Muscle of back (tissue), 11 donors: Measurements from ENCODE around the gene PLEKHM1. TPM values are rescaled to one million over a fixed set of nuclear protein-coding genes. Genes with fewer than 3 reads are reported as not detected.

Source experiments
- DNase-seq, 3 donors: peaks; one replicate each; pipeline versions ENCODE4 v3.0.0 to v3.0.0-alpha.2; 2013
- polyA plus RNA-seq, 10 donors: library from polyadenylated mRNA; unstranded; fragments of 120-200 nt; gene quantifications; one replicate each; pipeline ENCODE4 v1.2.1, GENCODE V29; 2013; ENCODE audit not compliant: insufficient read length in 10 of 10

The PLEKHM1 gene
- polyA plus RNA-seq, 10 donors = 7.1 to 14.8 (median 10.7) TPM

- no peak for DNase-seq
These were observed 63.2 kb downstream of the PLEKHM1 start for GRCh38 chr17:45427181-45427835.

DNA sequence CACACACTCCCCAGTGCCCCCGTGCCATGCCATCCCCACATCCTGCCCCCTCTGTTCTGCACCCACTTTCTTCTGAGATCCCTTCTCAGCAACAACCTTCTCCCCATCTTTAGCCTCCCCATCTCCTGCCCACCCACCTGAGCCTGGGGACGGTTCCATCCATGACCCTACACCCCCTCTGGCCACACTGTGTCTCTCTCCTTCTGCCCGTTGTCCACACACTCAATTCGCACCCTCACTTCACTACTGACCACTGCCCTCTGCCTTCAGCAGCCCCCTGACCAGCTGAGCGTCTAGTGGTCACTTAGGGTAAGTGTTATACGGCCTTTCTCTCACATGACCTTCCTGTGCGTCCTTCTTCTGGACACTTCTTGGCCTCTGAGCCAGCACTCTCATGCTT lies 64.0 kb downstream of the PLEKHM1 start:
- no peak for DNase-seq

DNA sequence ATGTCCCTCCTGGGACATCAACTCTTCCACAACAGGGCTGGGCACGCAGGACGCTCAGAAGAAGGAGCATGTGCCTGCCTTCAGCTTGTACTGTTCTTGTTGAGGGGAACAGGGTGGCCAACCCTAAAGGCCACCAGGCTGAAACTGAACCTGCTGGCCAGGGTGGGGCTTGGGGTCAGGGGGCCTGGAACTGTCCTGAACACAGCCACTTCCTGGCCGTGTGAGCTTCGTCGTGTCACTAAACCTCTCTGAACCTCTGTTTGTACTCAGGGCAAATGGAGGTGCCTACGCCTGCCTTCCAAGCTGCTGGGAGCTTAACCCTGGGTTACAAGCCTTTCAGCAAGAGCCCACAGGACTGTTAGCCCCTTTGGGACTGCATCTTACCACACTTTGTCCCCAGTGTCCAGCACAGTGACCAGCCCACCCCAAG lies 64.5 kb downstream of the PLEKHM1 start:
- no peak for DNase-seq

DNA sequence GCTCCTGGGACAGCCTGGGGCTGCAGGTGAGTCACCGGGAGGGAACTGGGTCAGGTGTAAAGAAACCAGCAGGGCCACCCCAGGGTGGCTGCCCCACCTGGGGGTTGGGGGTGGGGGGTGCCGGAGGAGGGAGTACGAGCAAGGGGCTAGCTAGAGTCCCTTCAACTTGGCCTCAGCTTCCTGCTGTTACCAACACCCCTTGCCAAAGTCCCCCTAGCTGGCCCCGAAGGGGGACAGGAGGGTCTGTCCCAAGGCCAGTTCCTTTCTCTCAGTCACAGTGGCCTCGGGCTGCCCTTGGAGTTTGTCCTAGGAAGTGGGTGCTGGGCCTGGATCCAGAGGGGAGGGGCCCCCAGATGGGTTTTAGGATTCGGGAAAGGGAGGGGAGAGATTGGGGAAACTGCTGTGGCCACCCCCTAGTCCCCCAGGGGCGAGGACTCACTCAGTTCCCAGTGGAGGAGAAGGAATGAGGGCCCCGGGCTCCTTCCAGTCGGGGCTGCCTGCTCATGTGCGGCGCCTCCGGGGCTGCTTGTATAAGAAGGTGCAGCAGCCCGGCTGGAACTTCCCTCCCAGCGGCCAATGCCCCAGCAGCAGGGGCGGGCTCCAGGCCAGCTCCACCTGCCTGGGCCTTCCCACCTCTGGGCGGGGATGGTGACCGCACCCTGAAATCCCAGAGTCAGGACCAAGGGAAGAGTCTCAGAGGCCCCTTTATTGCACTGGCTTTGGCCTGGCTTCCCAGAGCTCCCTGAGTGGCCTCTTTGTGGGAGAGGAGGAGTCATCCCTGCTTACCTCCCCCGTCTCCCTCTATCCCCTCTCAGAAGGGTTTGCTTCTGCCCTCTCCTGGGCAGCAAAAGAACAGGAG lies 65.2 kb downstream of the PLEKHM1 start:
- DNase-seq = peak in 2 of 3 donors; percentile 36 to 57

DNA sequence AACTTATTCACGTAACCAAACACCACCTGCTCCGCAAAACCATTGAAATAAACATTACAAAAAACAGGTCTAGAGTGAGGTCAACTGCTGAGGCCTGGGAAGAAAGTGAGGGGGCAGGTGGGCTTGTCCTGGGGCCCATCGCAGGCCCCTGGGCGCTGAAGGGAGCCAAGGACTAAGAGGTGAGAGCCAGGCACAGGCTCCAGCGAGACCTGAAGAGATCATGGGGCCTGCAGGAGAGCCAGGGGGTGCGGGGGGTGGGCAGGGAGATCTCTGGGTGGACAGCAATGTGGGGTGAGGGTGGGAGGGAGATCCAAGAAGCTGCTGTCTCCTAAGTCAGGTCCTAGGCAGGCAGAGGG lies 65.8 kb downstream of the PLEKHM1 start:
- no peak for DNase-seq

GRCh38 chr17:45423975-45424335 lies 66.6 kb downstream of the PLEKHM1 start:
- DNase-seq = no peak

DNA sequence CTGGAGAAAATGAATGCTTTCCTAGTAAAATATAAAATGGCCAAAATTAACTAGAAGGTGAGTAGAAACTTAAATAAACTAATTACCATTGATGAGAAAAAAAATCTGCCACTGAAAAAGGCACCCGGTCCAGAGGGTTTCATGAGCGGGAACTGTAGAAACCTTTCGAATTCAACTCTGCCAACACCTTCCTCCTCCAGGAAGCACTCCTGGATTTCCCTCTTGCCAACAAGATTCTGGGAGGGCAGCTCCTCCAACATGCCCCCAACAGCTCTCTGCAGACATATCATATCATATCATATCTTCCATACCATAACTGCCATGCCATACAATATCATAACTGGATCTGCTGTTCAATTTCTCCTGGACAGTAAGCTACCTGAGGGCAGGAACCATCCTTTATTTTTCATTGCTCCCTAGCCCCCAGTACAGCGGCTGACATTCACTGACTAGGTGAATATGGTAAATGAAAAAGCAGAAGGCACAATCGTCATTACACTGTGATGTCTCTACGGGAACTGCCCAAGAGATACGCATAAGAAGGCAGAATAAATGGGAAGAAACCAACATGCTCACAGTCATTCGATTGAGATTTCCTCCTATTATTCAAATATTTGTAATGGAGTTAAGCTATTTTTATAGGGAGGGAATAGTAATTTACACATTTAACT lies 67.1 kb downstream of the PLEKHM1 start:
- DNase-seq = no peak

GRCh38 chr17:45414990-45415881 lies 75.3 kb downstream of the PLEKHM1 start:
- no peak for DNase-seq

- DNase-seq = no peak
These were observed 77.0 kb downstream of the PLEKHM1 start for GRCh38 chr17:45413498-45413923.

GRCh38 chr17:45411348-45412105 lies 79.0 kb downstream of the PLEKHM1 start:
- no peak for DNase-seq

- DNase-seq = peak in 1 of 3 donors; percentile 36
These were observed 80.1 kb downstream of the PLEKHM1 start for GRCh38 chr17:45410144-45411091.

DNA sequence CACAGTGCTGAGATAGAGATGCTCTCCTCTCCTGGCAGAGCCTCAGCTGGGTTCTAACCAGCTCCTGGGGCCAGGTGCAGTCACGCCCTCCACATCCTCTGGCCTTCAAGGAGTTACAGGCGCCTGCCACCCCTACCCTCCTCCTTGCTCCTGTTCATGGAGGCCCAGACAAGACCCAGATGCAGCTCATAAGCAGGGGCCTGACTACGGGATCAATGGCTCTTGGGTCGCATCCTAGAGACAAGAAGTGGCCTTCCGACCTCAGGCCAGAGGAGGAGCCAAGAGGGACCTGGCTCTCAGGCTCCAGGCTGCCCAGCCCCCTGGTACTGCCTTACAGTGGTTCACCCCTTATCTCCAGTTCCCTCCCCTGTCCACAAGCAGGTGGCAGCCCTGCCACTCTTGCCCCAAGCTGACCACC lies 80.9 kb downstream of the PLEKHM1 start:
- no peak for DNase-seq

DNA sequence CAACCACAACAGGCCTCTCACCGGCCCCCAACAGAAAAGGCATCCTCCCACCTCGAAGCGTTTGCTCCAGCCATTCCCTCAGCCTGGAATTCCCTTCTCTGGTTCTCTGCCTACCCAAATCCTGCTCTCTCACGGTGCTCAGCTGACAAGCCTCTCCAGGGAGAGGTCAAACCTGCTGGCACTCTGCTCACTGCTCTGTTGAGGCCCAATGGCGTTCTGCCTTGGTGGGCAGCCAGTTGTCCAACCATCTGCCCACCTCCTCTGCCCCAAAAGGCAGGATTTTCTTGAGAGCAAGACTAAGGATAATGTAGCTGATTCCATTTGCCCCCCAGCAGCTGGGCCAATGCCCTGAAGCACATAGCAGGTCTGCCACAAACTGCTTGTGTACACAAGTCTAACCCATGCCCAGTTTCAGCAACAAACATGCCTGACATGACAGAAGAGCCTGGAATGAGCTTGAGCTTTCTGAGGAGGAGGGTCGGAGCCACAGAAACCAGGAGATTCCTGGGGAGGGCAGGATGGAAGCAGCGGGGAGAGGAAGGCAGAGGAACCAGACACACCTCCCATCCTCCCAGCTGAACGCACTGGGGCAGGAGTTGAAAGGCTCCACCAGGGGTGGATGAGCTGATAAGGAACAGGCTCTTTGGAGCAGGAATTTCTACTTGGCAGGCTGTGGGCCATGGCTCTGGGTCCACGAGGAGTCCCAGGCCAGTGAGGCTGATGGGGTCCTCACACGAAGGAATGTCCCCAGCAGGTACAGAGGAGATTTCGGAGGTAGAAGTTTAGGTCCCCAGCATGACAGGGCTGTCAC lies 81.7 kb downstream of the PLEKHM1 start:
- DNase-seq = no peak

DNA sequence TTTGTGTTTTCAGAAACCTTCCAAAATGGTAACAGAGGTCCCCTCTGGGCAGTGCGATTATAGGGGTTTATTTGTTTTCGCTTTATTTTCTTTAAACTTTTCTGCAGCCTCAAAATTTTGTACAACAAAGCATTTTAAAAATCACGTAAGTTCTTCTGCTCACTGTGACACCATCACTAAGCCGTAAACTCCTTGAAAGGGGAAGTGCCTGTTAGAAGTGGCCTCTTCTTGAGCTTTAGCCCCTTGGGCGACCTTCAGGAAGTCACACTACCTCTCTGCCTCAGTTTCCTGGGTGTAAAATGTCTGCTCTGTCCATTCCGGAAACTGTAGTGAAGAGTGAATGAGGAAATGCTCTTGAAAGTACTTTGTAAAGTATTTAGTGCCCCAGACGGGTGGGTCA lies 84.4 kb downstream of the PLEKHM1 start:
- no peak for DNase-seq

- no peak for DNase-seq
These were observed 85.1 kb downstream of the PLEKHM1 start for GRCh38 chr17:45405250-45406086.

DNA sequence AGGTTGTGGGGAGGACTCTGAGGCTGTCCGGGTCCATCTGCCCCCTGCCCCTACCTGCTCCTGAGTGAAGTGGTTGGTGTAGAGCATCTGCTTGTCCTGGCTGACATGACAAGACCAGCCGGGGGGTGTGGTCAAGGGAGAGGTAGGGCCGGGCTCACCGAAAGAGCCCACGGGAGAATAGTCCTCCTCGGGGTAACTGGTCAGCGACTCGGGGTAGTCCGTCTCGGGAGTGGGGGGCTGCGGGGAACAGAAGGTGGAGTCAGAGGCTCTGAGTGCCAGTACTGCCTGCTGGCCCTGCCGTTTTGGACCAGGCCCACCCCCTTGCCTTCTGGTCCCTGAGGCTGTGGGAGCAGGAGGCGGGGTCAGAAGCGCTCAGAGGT lies 85.7 kb downstream of the PLEKHM1 start:
- no peak for DNase-seq

GRCh38 chr17:45403906-45404490 lies 86.5 kb downstream of the PLEKHM1 start:
- no peak for DNase-seq

GRCh38 chr17:45402916-45403315 lies 87.6 kb downstream of the PLEKHM1 start:
- DNase-seq = no peak
